HG03469 (cell line): Measurements from ENCODE around the gene CCDC188.

ENCODE experiments used
- ATAC-seq: cut with Tn5 transposase; IDR thresholded peaks from one replicate; pipeline ENCODE4 v1.9.1; 2021; ENCODE audit warnings: mild to moderate bottlenecking, moderate library complexity, moderate number of reproducible peaks; ENCODE audit not compliant: unreplicated experiment

CCDC188 gene

GRCh38 chr22:20135806-20136602 lies 14.9 kb downstream of the CCDC188 start:
- no peak for ATAC-seq

- no peak for ATAC-seq
Measured at GRCh38 chr22:20135265-20135664, 15.6 kb downstream of the CCDC188 start.

- ATAC-seq, result no peak
Measured at GRCh38 chr22:20133930-20134549, 16.8 kb downstream of the CCDC188 start.

- ATAC-seq, result no peak
Measured at GRCh38 chr22:20132686-20133246, 18.1 kb downstream of the CCDC188 start.

- no peak for ATAC-seq
Measured at GRCh38 chr22:20131859-20132685, 18.8 kb downstream of the CCDC188 start.

GRCh38 chr22:20131597-20131858 lies 19.3 kb downstream of the CCDC188 start, which contains the start of gene ZDHHC8:
Gene ZDHHC8 (plus strand): TSS chr22:20131804. CDS start chr22:20131948, 144 bp downstream.
- no peak for ATAC-seq

- no peak for ATAC-seq
Measured at GRCh38 chr22:20130731-20131596, 19.9 kb downstream of the CCDC188 start.

- ATAC-seq, result no peak
Measured at GRCh38 chr22:20130319-20130718, 20.5 kb downstream of the CCDC188 start.

GRCh38 chr22:20129747-20130014 lies 21.2 kb downstream of the CCDC188 start:
- no peak for ATAC-seq

- no peak for ATAC-seq
Measured at GRCh38 chr22:20128902-20129746, 21.7 kb downstream of the CCDC188 start.

GRCh38 chr22:20128619-20128901 lies 22.3 kb downstream of the CCDC188 start:
- no peak for ATAC-seq

- ATAC-seq, result no peak
Measured at GRCh38 chr22:20127869-20128618, 22.8 kb downstream of the CCDC188 start.

GRCh38 chr22:20127318-20127868 lies 23.5 kb downstream of the CCDC188 start:
- ATAC-seq, result no peak

GRCh38 chr22:20126284-20127029 lies 24.4 kb downstream of the CCDC188 start:
- no peak for ATAC-seq

- ATAC-seq, result no peak
Measured at GRCh38 chr22:20125201-20126174, 25.4 kb downstream of the CCDC188 start.

GRCh38 chr22:20124083-20124787 lies 26.6 kb downstream of the CCDC188 start:
- ATAC-seq, result no peak
